Measurements from ENCODE around the gene TMEM25. TPM values are rescaled to one million over a fixed set of nuclear protein-coding genes. Genes with fewer than 3 reads are reported as not detected.

Gene TMEM25
- total RNA-seq, 1 donor from 2014 or later = 47.9 TPM

DNA sequence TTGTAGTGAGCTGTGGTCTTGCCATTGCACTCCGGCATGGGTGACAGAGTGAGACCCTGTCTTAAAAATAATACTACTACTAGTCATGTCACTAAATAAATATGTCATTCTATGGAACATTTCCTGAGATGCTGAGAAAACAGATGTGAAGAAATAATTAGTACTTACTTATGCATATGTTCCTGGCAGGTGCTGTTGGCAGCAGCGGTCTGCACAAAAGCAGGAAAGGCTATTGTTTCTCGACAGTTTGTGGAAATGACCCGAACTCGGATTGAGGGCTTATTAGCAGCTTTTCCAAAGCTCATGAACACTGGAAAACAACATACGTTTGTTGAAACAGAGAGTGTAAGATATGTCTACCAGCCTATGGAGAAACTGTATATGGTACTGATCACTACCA lies 50.1 kb downstream of the TMEM25 start:
- Histone ChIP-seq H3K4me3 (ENCODE audit: low read depth, low read length) (no peak overlapping the region), H3K36me3 (ENCODE audit: control insufficient read depth, insufficient read depth, low read length) (no peaks in the 10 kb centered on the region), H3K27me3 (ENCODE audit: control insufficient read depth, insufficient read depth, low read length) (no peaks in the 10 kb centered on the region)
- no peak for DNase-seq (ENCODE audit: low read depth)
- TF ChIP-seq, protein P1, sequence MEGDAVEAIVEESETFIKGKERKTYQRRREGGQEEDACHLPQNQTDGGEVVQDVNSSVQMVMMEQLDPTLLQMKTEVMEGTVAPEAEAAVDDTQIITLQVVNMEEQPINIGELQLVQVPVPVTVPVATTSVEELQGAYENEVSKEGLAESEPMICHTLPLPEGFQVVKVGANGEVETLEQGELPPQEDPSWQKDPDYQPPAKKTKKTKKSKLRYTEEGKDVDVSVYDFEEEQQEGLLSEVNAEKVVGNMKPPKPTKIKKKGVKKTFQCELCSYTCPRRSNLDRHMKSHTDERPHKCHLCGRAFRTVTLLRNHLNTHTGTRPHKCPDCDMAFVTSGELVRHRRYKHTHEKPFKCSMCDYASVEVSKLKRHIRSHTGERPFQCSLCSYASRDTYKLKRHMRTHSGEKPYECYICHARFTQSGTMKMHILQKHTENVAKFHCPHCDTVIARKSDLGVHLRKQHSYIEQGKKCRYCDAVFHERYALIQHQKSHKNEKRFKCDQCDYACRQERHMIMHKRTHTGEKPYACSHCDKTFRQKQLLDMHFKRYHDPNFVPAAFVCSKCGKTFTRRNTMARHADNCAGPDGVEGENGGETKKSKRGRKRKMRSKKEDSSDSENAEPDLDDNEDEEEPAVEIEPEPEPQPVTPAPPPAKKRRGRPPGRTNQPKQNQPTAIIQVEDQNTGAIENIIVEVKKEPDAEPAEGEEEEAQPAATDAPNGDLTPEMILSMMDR (IDR thresholded peaks at IDR 0.05; ENCODE audit: insufficient read depth, low read length, poor library complexity, severe bottlenecking) = no peak

Other genes starting within 250 kb of the TMEM25 start
- gene CD3E, start 226.5 kb upstream of the TMEM25 start, total RNA-seq = not detected in 2 replicates
- gene CD3D, start 188.5 kb upstream of the TMEM25 start, total RNA-seq = not detected in 2 replicates
- gene CD3G, start 186.8 kb upstream of the TMEM25 start, total RNA-seq = not detected in 2 replicates
- 45.0 and 49.3 TPM in 2 replicates for gene UBE4A, start 171.6 kb upstream of the TMEM25 start, total RNA-seq
- 52.6 and 52.7 TPM in 2 replicates for gene ATP5MG, start 129.6 kb upstream of the TMEM25 start, total RNA-seq
- 42.2 and 45.6 TPM in 2 replicates for gene KMT2A, start 94.7 kb upstream of the TMEM25 start, total RNA-seq
- 0.62 and 1.0 TPM in 2 replicates for gene TTC36, start 3.7 kb upstream of the TMEM25 start, total RNA-seq
- gene IFT46, start 34.7 kb downstream of the TMEM25 start, total RNA-seq = 28.9 and 30.1 TPM in 2 replicates
- 122 and 127 TPM in 2 replicates for gene ARCN1, start 41.2 kb downstream of the TMEM25 start, total RNA-seq
- gene PHLDB1, start 76.4 kb downstream of the TMEM25 start, total RNA-seq = 99.0 and 107 TPM in 2 replicates
- gene TREH, start 148.5 kb downstream of the TMEM25 start, total RNA-seq = not detected in 2 replicates